Tracheal epithelial cell (primary cell): ENCODE results near the gene TAOK3. TPM values are rescaled to one million over a fixed set of nuclear protein-coding genes. Genes with fewer than 3 reads are reported as not detected.

Source experiments
- total RNA-seq: library from RNA; depleted of rRNA; stranded (reverse); fragments of >200 nt; gene quantifications from 2 replicates; pipeline ENCODE4 v1.2.1, GENCODE V29; 2014

The TAOK3 gene
- 16.1 and 21.3 TPM in 2 replicates for total RNA-seq

GRCh38 chr12:118372541-118373495 is at the start of gene TAOK3:
TAOK3 (minus strand) TSS chr12:118372907; CDS start chr12:118255567, 117,340 bp downstream.

GRCh38 chr12:118376089-118377020 is 3.6 kb upstream of the TAOK3 start, which contains the start of gene SUDS3:
SUDS3 (plus strand) TSS chr12:118376555; CDS start chr12:118376692, 137 bp downstream.

GRCh38 chr12:118135788-118136558 is 236.7 kb downstream of the TAOK3 start, which contains the start of gene PEBP1:
PEBP1 (plus strand) TSS chr12:118136124; CDS start chr12:118136210, 86 bp downstream.

GRCh38 chr12:118103601-118104382 is 268.9 kb downstream of the TAOK3 start, which contains the start of gene VSIG10:
VSIG10 (minus strand) TSS chr12:118104011; CDS start chr12:118103671, 340 bp downstream.

Other genes with a start within 250 kb of the TAOK3 start
- gene PEBP1, start 236.8 kb downstream of the TAOK3 start, total RNA-seq = 184 and 204 TPM in 2 replicates
- gene SUDS3, start 3.6 kb upstream of the TAOK3 start, total RNA-seq = 37.8 and 39.4 TPM in 2 replicates